DND-41 (cell line): ENCODE data around the gene PKD1.

Source experiments
- CTCF ChIP-seq: IDR thresholded peaks from 2 replicates; pipeline ENCODE4 v1.5.1; 2012; ENCODE audit warnings: borderline replicate concordance, low read length, moderate library complexity, mild to moderate bottlenecking; ENCODE audit not compliant: poor library complexity, severe bottlenecking; ENCODE audit errors: extremely low read depth
- EZH2 ChIP-seq: IDR thresholded peaks from 3 replicates; pipeline ENCODE4 v1.6.1; 2012; ENCODE audit warnings: borderline replicate concordance, low read depth, mild to moderate bottlenecking, moderate library complexity, low read length, inconsistent platforms; ENCODE audit not compliant: severe bottlenecking

DNA sequence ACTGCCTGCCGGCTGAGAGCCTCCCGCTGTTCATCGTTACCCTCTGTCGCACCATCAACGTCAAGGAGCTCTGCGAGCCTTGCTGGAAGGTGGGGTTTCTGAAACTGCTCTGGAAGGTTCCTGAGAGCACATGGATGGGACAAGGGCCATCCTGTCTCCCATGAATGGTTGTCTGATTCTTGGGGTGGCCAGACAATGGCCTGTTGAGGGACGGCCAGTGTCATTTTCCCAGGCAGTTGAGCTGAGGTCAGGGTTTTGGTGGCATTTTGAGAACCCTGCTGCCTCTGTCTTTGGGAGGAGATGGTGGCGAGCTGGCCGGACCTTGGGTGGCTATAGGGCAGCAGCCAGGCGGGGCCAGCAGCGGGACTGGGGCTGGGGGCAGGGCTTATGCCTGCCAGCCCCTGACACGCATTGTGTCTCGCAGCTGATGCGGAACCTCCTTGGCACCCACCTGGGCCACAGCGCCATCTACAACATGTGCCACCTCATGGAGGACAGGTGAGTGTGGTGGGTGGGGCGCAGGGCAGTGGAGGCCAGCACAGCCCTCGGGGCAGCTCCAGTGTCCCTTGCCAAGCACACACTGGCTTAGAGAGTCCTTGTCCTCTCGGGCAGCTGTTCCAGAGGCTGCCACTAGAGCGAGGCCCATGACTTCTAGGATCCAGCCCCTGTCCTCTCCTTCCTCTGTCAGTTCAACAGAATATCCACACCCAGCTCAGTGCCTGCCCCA lies 78.9 kb downstream of the PKD1 start:
- peak; percentile 32 for TF ChIP-seq CTCF
- TF ChIP-seq EZH2, result no peak
